GM12878 (cell line): ENCODE measurements around the gene PCP4L1. TPM values are rescaled to one million over a fixed set of nuclear protein-coding genes. Genes with fewer than 3 reads are reported as not detected.

Source experiments
- BCL11A ChIP-seq: IDR thresholded peaks from 2 replicates; pipeline ENCODE4 v1.6.1; 2011; ENCODE audit warnings: low read depth, low read length
- CBFB ChIP-seq: IDR thresholded peaks from 2 replicates; pipeline ENCODE4 v1.6.1; 2016; ENCODE audit warnings: antibody characterized with exemption, low read depth
- ETV6 ChIP-seq, 2 experiments: fragments of 450-650 bp in 1 of 2; IDR thresholded peaks in 1 of 2; conservative IDR thresholded peaks in 1 of 2; 2 replicates each; pipeline ENCODE4 v1.6.1; 2014; ENCODE audit warnings: antibody characterized with exemption in 1 of 2, borderline replicate concordance in 1 of 2, low read depth in 1 of 2, mild to moderate bottlenecking in 1 of 2, moderate library complexity in 1 of 2
- GATAD2B ChIP-seq: fragments of 450-650 bp; conservative IDR thresholded peaks from 2 replicates; pipeline ENCODE4 v1.6.1; 2017; ENCODE audit warnings: low read depth, mild to moderate bottlenecking, moderate library complexity
- NFYA ChIP-seq: IDR thresholded peaks from 2 replicates; pipeline ENCODE4 v1.6.1; 2011; ENCODE audit warnings: low read depth, mild to moderate bottlenecking, low read length, improper control_type of control experiment, borderline replicate concordance
- NFYB ChIP-seq: IDR thresholded peaks from 2 replicates; pipeline ENCODE4 v1.6.1; 2011; ENCODE audit warnings: low read depth, mild to moderate bottlenecking, low read length, improper control_type of control experiment, moderate library complexity; ENCODE audit not compliant: insufficient read depth
- NRF1 ChIP-seq: conservative IDR thresholded peaks from 2 replicates; pipeline ENCODE4 v1.6.1; 2011; ENCODE audit warnings: mild to moderate bottlenecking, low read depth, low read length, improper control_type of control experiment
- SMARCA5 ChIP-seq: fragments of 450-650 bp; IDR thresholded peaks from 2 replicates; pipeline ENCODE4 v1.6.1; 2017; ENCODE audit warnings: mild to moderate bottlenecking
- SREBF2 ChIP-seq: IDR thresholded peaks from 2 replicates; pipeline ENCODE4 v1.6.1; 2012; ENCODE audit warnings: mild to moderate bottlenecking, low read length
- ZBED1 ChIP-seq: IDR thresholded peaks from 2 replicates; pipeline ENCODE4 v1.6.1; 2016; ENCODE audit warnings: borderline replicate concordance
- ZNF217 ChIP-seq: fragments of 450-650 bp; IDR thresholded peaks from 2 replicates; pipeline ENCODE4 v1.6.1; 2017; ENCODE audit warnings: antibody characterized with exemption, mild to moderate bottlenecking
- ZNF24 ChIP-seq: fragments of 450-650 bp; IDR thresholded peaks from 2 replicates; pipeline ENCODE4 v1.6.1; 2017; ENCODE audit warnings: antibody characterized with exemption, mild to moderate bottlenecking
- polyA plus RNA-seq, 11 experiments: library from polyadenylated mRNA; depleted of rRNA in 4 of 11; unstranded in 6 of 11; stranded (reverse) in 5 of 11; fragments of >200 nt; fragmentation: Nextera tagmentation in 4 of 11; fragmentation: Illumina TruSeq in 1 of 11; extraction: Ambion mirVana in 4 of 11; extraction: Trizol in 1 of 11; gene quantifications; 1 replicate in 1 of 11; 2 replicates in 10 of 11; pipeline versions ENCODE4 v1.2.1 to v1.2.3, GENCODE V29; 2011 to 2016; ENCODE audit warnings: inconsistent platforms in 2 of 11, missing spikeins in 2 of 11, low read depth in 1 of 11
- total RNA-seq, 4 experiments: library from RNA; depleted of rRNA in 3 of 4; stranded (reverse); fragments of >200 nt in 3 of 4; fragmentation: Illumina TruSeq in 1 of 4; extraction: Trizol in 1 of 4; gene quantifications; 2 replicates each; pipeline versions ENCODE4 v1.2.1 to v1.2.3, GENCODE V29; 2013 to 2021
- TF ChIP-seq, protein P1 (sequence below): fragments of 450-650 bp; IDR thresholded peaks from 2 replicates; pipeline ENCODE4 v1.6.1; 2018; ENCODE audit warnings: borderline replicate concordance, mild to moderate bottlenecking; ENCODE audit not compliant: partially characterized antibody
- TF ChIP-seq, protein P2 (sequence below): fragments of 450-650 bp; IDR thresholded peaks from 2 replicates; pipeline ENCODE4 v1.6.1; 2016; ENCODE audit warnings: mild to moderate bottlenecking, moderate library complexity, borderline replicate concordance
- TF ChIP-seq, protein P3 (sequence below): fragments of 450-650 bp; IDR thresholded peaks from 2 replicates; pipeline ENCODE4 v1.6.1; 2017; ENCODE audit warnings: borderline replicate concordance
- TF ChIP-seq, protein P4 (sequence below): fragments of 450-650 bp; IDR thresholded peaks from 2 replicates; pipeline ENCODE4 v1.6.1; 2017; ENCODE audit warnings: low read depth, mild to moderate bottlenecking, moderate library complexity
- TF ChIP-seq, protein P5 (sequence below): IDR thresholded peaks from 2 replicates; pipeline ENCODE4 v1.6.1; 2012; ENCODE audit warnings: low read depth, low read length, improper control_type of control experiment

Gene PCP4L1
- total and polyA plus RNA-seq, 10 of the 15 experiments (the other 5 are each of a cell fraction or from before 2014, with no cell fraction given), result 1.0 to 5.2 (median 2.8) TPM

DNA sequence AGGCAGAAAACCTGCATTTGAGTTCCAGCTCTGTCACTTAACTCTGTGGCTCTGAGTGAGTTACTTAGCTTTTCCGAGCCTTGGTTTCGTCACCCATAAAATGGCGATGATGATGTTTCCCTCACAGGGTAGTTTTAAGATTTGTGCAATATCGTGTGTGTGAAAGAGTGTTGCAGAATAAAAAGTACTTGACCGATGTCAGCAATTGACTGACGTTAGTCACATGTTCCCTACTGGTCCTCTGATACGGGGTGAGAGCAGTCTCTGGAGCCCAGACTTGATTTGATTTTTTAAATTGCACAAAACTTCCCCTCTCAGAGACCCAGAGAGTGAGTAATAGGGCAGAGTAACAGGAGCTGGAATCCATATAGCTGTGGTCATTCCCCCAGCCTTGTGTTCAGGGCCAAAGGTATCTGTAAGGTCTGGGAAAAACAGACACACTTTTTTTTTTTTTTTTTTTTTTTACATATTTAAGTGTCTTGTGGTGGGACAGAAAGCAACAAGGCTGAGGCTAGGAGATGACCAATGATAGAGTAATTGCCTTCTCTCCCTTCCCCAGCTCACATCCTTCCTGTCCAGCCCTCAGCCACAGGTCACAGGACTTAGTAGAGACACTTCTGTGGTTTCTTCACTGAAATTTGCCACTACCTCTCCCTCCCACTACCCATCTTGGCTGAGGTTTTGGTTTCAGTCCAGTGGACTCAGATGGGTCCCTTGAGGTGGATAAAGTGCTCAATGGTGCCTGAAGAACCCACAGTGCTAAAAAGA, 41.4 kb upstream of the PCP4L1 start (continued):
- TF ChIP-seq, protein P1, sequence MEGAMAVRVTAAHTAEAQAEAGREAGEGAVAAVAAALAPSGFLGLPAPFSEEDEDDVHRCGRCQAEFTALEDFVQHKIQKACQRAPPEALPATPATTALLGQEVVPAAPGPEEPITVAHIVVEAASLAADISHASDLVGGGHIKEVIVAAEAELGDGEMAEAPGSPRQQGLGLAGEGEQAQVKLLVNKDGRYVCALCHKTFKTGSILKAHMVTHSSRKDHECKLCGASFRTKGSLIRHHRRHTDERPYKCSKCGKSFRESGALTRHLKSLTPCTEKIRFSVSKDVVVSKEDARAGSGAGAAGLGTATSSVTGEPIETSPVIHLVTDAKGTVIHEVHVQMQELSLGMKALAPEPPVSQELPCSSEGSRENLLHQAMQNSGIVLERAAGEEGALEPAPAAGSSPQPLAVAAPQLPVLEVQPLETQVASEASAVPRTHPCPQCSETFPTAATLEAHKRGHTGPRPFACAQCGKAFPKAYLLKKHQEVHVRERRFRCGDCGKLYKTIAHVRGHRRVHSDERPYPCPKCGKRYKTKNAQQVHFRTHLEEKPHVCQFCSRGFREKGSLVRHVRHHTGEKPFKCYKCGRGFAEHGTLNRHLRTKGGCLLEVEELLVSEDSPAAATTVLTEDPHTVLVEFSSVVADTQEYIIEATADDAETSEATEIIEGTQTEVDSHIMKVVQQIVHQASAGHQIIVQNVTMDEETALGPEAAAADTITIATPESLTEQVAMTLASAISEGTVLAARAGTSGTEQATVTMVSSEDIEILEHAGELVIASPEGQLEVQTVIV, result no peak
- TF ChIP-seq ETV6 (conservative IDR thresholded peaks at IDR 0.05 in 1 of 2, IDR thresholded peaks at IDR 0.05 in 1 of 2; ENCODE audit: borderline replicate concordance in 1 of 2, low read depth in 1 of 2) (peak in 1 of 2 experiments; percentile 49; a peak in 1 of 4 replicates), CBFB (peak; percentile 78; the same call in 1 of the 2 replicates), ZNF24 (no peak), ZBED1 (no peak), NFYA (no peak), NFYB (peak; percentile 55; the same call in 1 of the 2 replicates), BCL11A (peak; percentile 46; the same call in 1 of the 2 replicates), NRF1 (no peak), SREBF2 (no peak), ZNF217 (no peak), SMARCA5 (no peak), GATAD2B (0 out of 2 replicates have a peak, but pooled peaks have one; percentile 28)
- TF ChIP-seq, protein P2, sequence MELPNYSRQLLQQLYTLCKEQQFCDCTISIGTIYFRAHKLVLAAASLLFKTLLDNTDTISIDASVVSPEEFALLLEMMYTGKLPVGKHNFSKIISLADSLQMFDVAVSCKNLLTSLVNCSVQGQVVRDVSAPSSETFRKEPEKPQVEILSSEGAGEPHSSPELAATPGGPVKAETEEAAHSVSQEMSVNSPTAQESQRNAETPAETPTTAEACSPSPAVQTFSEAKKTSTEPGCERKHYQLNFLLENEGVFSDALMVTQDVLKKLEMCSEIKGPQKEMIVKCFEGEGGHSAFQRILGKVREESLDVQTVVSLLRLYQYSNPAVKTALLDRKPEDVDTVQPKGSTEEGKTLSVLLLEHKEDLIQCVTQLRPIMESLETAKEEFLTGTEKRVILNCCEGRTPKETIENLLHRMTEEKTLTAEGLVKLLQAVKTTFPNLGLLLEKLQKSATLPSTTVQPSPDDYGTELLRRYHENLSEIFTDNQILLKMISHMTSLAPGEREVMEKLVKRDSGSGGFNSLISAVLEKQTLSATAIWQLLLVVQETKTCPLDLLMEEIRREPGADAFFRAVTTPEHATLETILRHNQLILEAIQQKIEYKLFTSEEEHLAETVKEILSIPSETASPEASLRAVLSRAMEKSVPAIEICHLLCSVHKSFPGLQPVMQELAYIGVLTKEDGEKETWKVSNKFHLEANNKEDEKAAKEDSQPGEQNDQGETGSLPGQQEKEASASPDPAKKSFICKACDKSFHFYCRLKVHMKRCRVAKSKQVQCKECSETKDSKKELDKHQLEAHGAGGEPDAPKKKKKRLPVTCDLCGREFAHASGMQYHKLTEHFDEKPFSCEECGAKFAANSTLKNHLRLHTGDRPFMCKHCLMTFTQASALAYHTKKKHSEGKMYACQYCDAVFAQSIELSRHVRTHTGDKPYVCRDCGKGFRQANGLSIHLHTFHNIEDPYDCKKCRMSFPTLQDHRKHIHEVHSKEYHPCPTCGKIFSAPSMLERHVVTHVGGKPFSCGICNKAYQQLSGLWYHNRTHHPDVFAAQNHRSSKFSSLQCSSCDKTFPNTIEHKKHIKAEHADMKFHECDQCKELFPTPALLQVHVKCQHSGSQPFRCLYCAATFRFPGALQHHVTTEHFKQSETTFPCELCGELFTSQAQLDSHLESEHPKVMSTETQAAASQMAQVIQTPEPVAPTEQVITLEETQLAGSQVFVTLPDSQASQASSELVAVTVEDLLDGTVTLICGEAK, result no peak
- TF ChIP-seq, protein P3, sequence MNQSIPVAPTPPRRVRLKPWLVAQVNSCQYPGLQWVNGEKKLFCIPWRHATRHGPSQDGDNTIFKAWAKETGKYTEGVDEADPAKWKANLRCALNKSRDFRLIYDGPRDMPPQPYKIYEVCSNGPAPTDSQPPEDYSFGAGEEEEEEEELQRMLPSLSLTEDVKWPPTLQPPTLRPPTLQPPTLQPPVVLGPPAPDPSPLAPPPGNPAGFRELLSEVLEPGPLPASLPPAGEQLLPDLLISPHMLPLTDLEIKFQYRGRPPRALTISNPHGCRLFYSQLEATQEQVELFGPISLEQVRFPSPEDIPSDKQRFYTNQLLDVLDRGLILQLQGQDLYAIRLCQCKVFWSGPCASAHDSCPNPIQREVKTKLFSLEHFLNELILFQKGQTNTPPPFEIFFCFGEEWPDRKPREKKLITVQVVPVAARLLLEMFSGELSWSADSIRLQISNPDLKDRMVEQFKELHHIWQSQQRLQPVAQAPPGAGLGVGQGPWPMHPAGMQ, result no peak
- TF ChIP-seq, protein P4, sequence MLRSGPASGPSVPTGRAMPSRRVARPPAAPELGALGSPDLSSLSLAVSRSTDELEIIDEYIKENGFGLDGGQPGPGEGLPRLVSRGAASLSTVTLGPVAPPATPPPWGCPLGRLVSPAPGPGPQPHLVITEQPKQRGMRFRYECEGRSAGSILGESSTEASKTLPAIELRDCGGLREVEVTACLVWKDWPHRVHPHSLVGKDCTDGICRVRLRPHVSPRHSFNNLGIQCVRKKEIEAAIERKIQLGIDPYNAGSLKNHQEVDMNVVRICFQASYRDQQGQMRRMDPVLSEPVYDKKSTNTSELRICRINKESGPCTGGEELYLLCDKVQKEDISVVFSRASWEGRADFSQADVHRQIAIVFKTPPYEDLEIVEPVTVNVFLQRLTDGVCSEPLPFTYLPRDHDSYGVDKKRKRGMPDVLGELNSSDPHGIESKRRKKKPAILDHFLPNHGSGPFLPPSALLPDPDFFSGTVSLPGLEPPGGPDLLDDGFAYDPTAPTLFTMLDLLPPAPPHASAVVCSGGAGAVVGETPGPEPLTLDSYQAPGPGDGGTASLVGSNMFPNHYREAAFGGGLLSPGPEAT, result peak; percentile 86
- TF ChIP-seq, protein P5, sequence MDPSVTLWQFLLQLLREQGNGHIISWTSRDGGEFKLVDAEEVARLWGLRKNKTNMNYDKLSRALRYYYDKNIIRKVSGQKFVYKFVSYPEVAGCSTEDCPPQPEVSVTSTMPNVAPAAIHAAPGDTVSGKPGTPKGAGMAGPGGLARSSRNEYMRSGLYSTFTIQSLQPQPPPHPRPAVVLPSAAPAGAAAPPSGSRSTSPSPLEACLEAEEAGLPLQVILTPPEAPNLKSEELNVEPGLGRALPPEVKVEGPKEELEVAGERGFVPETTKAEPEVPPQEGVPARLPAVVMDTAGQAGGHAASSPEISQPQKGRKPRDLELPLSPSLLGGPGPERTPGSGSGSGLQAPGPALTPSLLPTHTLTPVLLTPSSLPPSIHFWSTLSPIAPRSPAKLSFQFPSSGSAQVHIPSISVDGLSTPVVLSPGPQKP, result no peak
